Measurements from ENCODE around the gene RBMS1.

RBMS1 gene

DNA sequence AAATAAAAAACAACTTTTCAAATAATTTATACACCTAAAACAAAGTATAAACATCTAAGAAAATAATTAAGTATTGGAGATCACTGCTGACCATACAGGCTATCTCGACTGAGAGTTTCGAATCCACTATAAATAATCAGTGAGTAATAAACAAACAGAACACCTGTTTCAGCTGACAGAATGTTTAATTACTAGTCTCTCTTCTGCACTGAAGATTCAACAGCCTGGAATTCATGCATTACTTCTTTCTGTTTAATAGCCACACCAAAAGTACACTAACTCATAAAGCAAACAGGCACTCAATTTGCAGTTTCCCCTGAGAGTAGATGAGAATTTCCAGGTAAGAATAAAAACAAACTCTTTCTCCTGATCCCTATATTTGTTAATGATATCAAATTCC lies 138.5 kb downstream of the RBMS1 start:
- no peak for DNase-seq

DNA sequence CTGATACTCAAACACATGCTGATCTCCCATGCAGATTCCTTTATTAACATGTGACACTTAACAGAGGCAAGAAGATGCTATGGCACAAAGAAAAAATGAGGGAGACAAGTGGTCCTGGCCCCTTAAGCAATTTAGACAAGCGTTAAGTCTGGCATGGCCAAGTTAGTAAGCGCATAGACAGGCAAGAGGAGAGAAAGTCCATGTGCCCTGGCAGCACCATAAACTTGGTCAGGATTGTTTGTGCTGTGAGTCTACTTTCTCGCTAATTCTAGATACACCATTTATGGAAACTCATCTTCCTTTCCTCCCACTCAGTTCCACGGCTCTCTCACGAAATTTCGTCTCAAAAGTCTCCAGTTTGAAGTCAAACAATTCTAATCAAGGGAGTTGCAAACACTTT lies 138.9 kb downstream of the RBMS1 start:
- DNase-seq: no peak

DNA sequence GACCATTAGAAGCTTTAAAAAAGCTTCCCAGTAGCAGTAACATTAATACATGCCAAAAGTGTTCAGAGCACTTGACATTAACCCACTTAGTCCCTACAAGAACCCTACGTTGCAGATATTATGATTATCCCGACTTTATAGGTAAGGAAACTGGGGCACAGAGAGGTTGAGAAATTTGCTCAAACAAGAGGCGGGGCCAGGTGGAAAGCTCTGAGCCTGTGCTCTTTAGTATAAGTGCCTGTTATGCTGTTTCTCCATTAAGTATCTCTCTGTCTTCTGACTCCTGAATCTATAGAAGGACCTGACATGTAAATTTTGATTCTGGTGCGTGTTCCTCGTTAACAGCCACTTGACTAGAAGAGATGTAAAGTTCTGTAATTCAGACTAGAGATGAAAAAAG lies 139.8 kb downstream of the RBMS1 start:
- DNase-seq: no peak

DNA sequence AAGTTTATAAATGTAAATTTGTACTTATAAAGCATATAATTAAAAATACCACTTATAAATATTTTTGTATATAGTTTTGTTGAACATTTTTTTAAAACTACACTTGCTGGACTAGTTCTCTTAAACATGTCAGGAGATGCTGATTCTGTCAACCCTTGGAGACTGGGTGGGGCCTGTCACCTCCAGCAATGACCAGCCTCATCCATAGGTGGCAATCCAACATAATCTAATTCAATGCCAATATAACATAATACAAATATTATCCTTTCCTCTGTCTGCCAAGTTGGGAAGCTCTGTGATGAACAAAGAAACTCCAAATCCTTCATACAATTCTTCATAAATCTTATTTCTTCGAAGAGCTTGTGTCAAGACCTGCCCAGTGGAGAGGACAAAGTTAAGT lies 140.4 kb downstream of the RBMS1 start:
- DNase-seq: no peak

GRCh38 chr2:160352500-160352899 lies 141.1 kb downstream of the RBMS1 start:
- no peak for DNase-seq

- no peak for DNase-seq
These were observed 141.7 kb downstream of the RBMS1 start for GRCh38 chr2:160351956-160352355.

DNA sequence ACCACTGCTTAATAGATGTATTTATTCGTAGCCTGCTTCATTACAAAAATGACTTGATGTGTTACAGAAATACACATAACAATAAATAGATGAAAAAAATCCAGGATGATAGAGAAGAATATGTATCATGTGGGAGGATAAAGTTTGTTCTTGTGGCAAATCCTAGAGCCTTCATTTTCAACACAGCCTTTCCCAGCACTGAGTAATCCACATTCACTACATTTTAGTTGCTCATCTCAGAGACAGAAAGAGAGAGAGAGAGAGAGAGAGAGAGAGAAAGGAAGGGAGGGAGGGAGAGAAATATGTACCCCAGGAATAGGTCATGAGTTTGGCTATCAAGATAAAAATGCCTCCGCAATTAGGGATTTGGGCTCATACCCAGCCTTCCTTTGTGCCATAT lies 144.3 kb downstream of the RBMS1 start:
- no peak for DNase-seq

DNA sequence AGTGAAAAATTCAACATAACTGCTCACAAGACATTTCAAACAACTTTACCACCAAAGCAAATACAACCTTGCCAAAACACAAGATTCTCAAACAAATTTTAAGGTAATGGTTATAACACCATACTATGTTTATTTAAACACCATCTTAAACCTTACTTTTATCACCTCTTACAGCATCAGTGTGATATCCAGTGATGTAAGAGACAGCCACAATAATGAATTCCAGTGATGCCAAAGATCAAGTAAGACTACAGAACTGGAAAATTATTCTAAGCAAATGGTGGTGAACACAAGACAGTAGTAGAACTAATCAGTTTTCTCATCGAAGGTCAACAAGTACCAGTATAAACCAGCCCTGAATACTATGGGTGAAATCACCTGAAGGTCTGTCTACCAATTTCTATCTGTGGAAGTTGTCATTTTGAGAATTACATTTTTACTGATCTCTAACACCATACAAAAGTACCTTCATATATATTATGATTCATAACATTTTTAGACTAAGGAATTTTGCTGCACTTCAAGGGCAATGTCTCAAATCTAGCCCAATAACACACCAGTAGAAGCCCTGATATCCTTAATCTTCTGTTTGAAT lies 146.2 kb downstream of the RBMS1 start:
- no peak for DNase-seq

DNA sequence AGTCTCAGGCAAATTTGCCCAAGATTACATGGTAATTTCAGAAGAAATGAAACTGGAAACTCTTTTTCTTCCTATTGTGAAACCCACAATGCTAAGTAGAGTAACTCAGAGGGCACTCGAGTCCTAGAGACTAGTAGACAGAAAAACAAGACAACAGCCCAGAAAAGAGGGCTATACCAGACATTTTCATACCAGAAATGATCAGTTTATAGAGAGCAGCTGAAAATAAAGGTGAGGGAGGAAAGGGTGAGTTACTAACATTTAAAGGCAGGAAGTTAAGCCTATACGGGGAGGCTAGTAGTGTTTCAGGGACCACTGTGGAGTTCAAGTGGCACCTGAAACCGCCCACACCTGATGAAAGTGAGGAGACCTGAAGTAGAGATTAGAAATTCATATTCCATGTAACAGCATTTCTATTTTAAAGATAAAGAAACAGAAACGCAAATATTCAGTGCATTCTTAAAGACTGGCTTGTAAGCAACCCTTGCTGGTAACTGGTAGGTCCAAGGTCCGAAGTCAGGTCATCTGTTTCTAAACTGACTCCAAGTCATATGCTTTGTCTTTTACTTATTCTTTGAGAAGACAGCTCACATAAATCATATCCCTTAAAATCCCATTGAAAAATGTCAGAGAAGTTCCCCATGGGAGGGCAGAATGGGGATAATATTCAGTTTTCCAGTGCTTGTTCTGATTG lies 148.4 kb downstream of the RBMS1 start:
- DNase-seq: no peak

- DNase-seq: no peak
These were observed 150.2 kb downstream of the RBMS1 start for GRCh38 chr2:160343404-160343803.

- no peak for DNase-seq
These were observed 153.9 kb downstream of the RBMS1 start for GRCh38 chr2:160339726-160340125.

DNA sequence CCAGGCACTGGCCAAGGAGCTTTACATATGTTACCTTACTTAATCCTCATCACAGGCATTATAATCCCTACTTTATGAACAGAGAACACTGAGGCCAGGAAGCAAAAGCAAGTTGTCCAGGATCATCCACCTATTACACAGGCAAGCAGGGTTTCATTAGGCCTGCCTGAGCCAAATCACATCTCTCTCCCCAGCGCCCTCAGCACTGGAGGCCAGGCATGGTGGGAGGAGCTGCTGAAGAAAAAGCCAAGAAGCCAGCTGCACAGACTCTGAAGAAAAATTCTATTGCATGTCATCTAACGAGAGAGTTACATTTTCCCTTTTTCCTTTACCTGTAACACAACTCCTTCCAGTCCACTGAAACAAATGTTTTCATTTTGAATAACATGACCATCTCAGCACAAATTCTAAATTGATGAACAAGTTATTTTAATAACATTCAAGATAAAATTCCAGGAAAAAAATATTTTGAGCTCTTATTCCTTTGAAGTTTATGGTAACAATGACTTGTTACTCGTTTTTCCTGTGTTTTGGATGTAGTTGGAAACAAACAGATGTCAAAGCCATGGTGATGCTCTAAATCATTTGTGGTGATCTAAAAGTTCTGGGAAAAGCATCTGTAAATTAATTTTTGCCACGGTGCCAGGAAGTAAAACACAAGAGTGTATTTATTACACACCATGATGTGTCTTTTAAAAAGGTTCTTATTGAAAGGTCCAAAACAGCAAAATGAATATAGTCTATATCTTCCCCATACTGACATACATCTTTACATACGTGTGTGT lies 154.5 kb downstream of the RBMS1 start:
- DNase-seq: no peak

DNA sequence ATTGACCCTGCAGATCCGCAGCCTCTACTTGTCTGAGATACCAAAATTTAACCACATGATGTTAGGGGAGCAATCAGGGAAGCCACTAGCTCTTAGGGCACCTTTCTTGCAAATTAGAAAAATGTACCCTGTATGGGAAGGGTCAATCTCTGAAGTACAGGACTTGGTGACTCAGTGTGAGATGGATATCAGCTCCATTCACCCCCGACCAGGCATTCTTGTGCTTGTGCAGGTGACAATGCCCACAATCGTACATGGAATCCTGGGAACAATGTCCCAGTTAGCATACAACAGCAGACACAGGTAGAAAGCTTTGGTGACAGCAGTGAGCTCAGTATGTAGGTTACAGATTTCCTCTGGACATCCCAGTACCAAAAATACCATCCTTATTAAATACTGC lies 155.9 kb downstream of the RBMS1 start:
- DNase-seq: no peak

DNA sequence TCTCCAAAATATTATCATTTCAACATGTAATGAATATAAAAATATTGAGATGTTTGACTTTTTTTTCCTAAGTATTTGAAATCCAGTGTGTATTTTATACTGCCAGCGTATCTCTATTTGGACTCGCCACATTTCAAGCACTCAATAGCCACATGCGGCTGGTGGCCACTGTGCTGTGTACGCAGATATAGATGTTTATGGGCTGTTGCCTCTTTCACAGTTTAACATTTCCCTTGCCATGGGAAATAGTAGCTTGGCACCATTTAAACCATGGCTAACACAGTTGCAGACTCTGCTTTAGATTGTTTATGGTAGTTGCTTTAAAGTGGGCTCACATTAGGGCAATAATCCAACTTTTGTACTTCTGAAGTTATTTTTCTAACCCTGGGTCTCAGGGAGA lies 157.0 kb downstream of the RBMS1 start:
- DNase-seq: no peak

- no peak for DNase-seq
These were observed 157.5 kb downstream of the RBMS1 start for GRCh38 chr2:160336105-160336504.

DNA sequence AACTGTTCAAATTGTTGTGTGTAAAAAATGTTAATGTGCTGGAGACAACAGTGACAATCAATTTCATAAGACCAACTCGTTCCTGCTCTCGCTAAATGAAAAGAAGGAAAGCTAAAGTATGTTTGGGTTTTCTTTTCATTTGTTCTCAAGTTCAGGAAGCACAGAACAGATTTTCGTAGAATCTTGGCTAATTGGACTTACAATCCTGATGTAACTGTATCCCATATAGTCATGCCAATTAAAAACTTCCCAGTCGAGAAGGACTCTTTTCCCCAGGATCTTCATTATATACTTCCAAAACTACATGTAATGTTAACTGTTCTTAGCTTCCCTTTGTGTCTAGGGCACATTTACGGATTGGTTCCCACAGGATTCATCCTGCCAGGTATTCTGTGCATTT lies 158.2 kb downstream of the RBMS1 start:
- DNase-seq: no peak

GRCh38 chr2:160334028-160334741 lies 159.4 kb downstream of the RBMS1 start:
- no peak for DNase-seq

DNA sequence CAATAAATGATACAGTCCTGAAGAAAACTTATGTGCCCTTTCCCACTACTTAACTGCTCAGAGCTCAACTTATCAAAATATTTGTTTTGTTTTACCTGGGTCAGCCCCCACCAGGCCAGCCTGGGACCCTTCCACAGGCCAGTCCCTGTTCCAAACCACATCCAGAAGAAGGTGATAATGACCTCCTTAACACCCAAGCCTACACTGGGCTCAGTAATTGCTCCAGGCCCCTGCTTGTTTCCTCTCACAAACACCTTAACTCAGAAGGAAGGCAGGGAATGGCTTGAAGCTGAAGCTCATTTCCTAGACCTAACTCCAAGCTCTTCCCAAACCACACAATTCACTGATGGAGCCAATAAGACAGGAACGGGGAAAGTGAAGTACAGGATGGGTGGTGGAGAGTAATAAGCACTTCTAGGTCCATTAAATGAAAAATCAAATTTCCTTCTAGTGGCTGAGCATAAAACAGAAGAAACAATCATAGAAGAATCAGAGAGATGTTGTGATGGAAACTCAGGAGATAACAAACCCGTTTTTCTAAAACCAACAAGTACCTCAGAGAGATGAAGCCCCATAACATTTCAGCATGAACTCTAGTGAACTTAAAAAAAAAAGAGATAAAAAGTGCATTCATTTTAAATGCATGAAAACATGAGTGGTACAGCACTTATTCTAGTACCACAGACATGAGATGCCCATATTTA lies 160.1 kb downstream of the RBMS1 start:
- no peak for DNase-seq

DNA sequence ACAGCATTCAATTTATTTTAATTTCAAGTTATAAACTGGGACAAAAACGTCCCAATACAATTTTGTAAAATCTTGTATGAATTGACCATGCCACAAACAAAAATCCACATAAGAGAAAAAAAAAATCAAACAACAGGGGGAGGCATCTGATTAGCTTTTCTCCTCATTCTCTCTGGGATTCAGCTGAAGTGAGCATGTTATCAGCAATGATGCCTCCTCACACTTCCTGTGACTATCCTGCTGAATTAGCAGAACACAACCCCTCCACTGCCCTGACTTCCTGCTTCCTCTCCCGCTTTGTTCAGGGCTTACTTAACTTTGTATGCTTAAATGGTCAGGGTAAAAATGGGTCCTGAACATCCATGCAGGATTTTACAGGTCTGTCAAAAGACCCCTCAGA lies 161.3 kb downstream of the RBMS1 start:
- DNase-seq: no peak

GRCh38 chr2:160331258-160332025 lies 162.2 kb downstream of the RBMS1 start:
- no peak for DNase-seq

GRCh38 chr2:160328811-160329527 lies 164.6 kb downstream of the RBMS1 start:
- no peak for DNase-seq

All from stimulated activated CD4-positive, alpha-beta T cell treated with anti-CD3 and anti-CD28 coated beads, Interleukin-12 subunit alpha, Interleukin-12 subunit beta, amount 100 ng/mL, for 4 hours (primary cell).